GM19240 (cell line): ENCODE measurements around the gene RPTOR.

Experiments used
- DNase-seq: peaks from one replicate; pipeline ENCODE4 v3.0.0; 2011; ENCODE audit warnings: low spot score; ENCODE audit not compliant: insufficient read length

RPTOR gene

GRCh38 chr17:80889231-80890195 lies 344.9 kb downstream of the RPTOR start:
- DNase-seq: no peak

DNA sequence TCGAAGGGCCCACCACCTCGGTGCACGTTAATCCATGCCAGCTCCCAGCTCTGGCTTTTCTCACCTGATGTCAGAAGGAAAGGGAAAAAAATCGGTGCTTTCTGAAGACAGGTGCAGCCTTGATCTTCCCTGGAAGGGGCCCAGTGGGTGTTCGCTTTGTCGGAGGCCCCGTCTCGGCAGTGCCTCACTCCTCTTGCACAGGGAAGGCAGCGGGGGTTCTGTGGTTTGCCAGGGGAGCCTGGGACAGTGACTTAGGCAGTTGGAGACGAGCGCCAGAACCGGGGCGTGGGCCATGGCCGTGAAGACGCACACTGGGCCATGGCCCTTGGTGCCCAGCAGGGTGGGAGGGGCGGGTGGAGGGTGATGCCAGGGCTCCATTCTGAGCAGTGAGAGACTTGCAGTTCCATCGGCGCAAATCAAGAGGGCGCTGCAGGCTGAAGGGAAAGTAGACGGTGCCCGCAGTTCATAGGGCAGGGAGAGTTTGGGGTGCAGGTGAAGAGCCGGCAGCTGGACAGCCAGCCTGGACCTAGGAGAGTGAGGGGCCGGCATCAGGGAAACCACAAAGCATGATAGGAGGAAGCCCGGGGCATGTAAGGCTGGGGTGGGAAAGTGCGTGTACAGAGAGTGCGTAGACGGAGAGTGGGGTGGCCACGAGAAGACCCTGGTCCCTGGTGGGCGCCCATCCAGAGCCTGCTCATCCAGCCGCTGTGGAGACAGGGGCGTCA lies 345.7 kb downstream of the RPTOR start:
- no peak for DNase-seq

- DNase-seq: no peak
Observed at GRCh38 chr17:80890921-80891396, 346.3 kb downstream of the RPTOR start.

DNA sequence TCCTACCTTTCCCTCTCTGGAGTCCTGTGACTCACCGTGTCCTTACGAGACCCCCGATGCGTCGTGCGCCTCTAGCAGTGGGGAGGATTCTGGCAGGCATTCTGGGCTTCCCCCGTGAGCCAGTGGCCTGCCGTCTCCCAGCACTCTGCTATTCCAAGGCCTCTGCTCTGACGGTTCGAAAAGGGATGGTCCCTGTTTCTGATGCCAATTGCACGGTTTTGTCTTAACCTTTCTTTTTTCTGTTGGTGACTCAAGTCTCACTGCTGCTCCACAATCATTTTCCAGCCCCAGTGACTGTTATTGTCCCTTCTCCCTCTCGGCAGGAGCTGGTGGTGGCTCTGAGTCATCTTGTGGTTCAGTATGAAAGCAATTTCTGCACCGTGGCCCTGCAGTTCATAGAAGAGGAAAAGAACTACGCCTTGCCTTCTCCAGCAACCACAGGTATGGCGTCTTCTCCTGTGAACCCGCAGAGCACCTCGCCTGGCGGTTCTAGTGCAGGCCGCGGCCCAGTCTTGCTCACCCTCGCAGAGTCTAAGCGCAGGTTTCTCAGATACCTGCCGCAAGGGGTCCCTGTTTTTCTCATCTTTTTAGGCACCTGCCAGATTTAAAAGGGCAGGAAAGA lies 346.9 kb downstream of the RPTOR start:
- peak; percentile 77 for DNase-seq

DNA sequence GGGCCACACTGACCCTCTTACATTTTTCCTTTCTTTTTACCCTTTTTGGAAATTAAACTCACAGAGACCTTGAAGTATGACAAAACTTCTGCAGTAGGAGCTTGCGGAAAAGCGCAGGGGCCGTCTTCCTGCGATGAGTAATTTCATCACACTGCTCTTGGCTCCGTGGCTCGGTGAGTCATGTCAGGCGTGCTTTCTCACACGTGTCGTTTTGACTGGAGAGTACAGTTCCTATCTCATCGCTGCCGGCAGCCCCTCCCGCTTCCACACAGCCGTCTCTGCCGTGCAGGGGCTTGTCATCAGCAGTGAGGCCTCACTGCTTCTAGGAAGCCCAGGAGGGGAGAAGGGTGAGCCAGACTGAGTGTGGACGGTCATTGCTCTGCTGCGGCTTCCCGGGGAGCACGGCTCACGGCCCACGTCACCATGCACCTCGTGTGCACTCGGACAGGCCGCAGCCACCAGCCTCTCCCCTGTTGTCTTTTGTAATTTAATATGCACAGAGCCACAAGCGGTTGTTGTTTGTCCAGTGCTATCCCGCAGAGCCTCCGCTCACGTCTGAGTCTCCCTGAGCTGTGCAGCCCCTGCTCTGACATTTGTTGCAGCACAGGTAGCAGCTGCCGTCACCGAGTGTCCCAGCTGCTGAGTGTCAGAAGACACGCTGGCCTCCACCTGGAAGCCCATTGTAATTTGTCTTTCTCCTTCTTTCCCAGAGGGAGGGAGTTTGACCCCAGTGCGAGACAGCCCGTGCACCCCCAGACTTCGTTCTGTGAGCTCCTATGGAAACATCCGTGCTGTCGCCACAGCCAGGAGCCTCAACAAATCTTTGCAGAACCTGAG lies 347.6 kb downstream of the RPTOR start:
- DNase-seq: peak; percentile 95

GRCh38 chr17:80892900-80893603 lies 348.4 kb downstream of the RPTOR start:
- no peak for DNase-seq

DNA sequence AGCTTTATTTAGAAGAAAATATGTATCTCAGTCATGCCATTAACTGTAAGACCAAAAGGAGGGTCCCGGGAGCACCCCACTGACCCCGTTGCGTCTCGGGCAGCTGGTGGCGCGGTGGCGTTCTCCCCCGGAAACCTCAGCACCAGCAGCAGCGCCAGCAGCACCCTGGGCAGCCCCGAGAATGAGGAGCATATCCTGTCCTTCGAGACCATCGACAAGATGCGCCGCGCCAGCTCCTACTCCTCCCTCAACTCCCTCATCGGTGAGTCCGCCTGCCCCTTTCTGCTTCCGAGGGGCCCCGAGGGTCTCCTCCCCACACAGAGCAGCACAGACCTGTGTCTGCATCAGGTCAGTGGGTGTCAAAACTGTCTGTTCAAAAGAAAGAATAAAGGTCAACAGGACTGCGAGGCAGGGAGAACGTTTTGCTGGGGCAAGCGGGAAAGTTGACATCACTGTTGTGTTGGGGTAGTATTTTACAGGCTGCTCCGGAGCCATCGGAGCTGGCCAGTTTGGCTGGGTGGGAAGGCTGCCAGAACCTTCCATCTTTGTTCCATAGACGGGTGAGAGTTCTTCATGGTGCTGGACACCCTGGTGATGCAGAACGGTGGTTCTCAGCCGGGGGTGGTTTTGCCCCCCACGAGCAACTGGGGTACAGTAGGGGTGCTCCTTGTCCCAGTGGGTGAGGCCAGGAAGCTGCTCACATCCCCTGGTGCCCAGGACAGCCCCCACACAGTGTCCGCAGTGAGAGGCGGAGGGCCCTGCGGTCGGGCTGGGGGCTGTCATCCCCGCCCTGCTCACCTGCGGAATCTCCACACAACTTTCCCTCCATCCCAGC lies 349.2 kb downstream of the RPTOR start:
- DNase-seq: no peak

- DNase-seq: no peak
Observed at GRCh38 chr17:80894439-80894721, 349.7 kb downstream of the RPTOR start.

GRCh38 chr17:80894726-80895125 lies 350.1 kb downstream of the RPTOR start:
- DNase-seq: no peak

GRCh38 chr17:80895366-80895765 lies 350.7 kb downstream of the RPTOR start:
- DNase-seq: no peak

GRCh38 chr17:80898716-80899115 lies 354.1 kb downstream of the RPTOR start:
- DNase-seq: no peak

GRCh38 chr17:80899402-80900268 lies 355.0 kb downstream of the RPTOR start:
- DNase-seq: no peak

DNA sequence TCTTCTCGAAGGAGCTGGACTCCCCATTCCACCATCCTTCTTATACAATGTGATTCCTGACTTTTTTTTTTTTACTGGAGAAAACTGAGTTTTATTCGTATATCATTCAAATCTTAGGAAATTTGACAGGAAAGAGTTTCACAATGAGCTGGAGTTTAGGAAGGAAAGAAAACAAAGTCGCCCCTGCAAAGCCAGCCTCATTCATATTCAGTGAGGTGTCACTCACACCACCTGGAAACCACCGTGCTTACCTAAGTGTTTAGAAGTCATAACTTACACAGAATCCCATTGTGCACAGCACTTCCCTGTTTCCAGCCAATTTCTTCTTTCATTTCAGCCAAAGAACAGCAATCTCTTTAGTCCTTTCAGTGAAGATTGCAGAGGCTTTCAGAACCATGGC lies 356.7 kb downstream of the RPTOR start:
- no peak for DNase-seq

DNA sequence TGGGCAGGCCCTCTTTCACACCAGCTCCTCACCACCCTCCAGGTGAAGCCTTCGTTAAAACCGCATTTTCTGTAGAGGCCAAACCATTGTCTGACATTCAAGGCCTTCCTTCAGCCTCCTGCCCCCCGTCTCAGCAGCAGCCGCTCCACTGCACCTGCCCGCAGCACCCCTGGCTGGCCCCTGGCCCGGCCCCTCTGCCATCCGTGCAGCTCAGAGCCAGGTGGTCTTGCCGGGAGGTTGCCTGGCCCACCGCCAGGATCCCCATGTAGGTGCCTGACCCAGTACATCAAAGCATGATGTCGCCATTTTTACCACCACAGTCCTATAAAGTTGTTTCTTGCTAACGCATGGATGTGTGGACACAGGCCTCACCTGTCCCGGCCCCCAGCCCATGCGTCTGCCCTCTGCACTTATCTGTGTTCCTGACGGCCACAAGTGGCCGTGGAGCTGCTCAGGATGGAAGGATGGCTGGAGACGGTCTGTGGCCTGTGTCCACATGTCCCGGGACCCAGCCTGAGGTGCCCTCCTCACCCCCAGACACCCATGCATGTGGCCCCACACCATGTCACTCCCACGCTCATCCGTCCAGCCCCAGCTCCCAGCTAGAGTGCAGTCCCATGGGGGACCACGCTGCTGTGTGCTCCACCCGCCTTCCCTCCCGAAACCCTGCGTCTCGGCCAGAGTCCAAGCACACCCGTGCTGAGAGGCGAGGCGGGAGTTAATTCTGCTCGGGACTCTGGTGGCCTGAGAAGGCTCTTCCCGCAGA lies 357.7 kb downstream of the RPTOR start:
- DNase-seq: no peak

DNA sequence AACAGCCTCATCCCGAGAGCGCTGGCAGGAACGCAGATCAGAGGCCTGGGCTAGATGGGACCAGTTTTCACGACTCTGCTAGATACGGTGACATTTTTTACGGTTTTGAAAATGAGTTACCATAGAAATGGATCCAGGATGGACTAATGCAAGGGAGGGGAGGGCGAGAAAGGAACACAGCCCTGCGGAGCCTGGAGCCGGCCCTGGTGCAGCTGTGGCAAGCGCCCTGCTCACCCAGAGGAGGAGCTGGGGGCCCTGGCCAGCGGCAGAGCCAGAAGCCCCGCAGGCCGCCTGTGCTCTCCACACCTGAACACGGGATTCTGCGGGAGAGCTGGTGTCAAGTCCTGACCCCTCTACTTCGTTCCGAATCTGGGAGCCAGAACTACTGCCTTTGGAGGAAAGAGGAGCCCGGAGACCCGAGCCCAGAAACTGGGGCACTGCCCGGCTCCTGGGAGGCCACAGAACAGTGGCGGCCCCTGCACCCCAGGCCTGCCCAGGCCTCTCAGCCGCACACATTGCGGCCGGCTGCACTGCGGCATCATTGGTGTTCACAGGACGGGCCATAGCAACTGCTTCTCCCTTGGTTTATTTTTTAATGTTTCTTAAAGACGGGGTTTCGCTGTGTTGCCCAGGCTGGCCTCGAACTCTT lies 358.4 kb downstream of the RPTOR start:
- no peak for DNase-seq

GRCh38 chr17:80904036-80904753 lies 359.6 kb downstream of the RPTOR start:
- DNase-seq: no peak
